Parathyroid adenoma (tissue), 2 donors: ENCODE results near the gene PRDM1.

ENCODE experiments used
- H2AFZ ChIP-seq: fragments of 300-600 bp; sonication (generic); one replicate; pipeline ENCODE4 v1.7.0; 2017; ENCODE audit warnings: antibody characterized with exemption, mild to moderate bottlenecking
- H3K27ac ChIP-seq: fragments of 300-600 bp; sonication (generic); one replicate; pipeline ENCODE4 v1.7.0; 2017
- H3K27me3 ChIP-seq: fragments of 300-600 bp; sonication (generic); one replicate; pipeline ENCODE4 v1.7.0; 2017; ENCODE audit warnings: low read length; ENCODE audit not compliant: control insufficient read depth, insufficient read depth
- H3K36me3 ChIP-seq: fragments of 300-600 bp; sonication (generic); one replicate; pipeline ENCODE4 v1.7.0; 2017; ENCODE audit warnings: low read length; ENCODE audit not compliant: control insufficient read depth, insufficient read depth
- H3K4me1 ChIP-seq: fragments of 300-600 bp; sonication (generic); one replicate; pipeline ENCODE4 v1.7.0; 2017; ENCODE audit warnings: control low read depth
- H3K4me2 ChIP-seq: fragments of 300-600 bp; sonication (generic); one replicate; pipeline ENCODE4 v1.7.0; 2017; ENCODE audit warnings: low read length
- H3K4me3 ChIP-seq: fragments of 300-600 bp; sonication (generic); one replicate; pipeline ENCODE4 v1.7.0; 2017; ENCODE audit warnings: low read depth, low read length
- H3K79me2 ChIP-seq: fragments of 300-600 bp; sonication (generic); one replicate; pipeline ENCODE4 v1.7.0; 2017; ENCODE audit warnings: control low read depth
- H3K9ac ChIP-seq: fragments of 300-600 bp; sonication (generic); one replicate; pipeline ENCODE4 v1.7.0; 2017; ENCODE audit warnings: mild to moderate bottlenecking
- H3K9me3 ChIP-seq: fragments of 300-600 bp; sonication (generic); one replicate; pipeline ENCODE4 v1.7.0; 2017; ENCODE audit warnings: low read length; ENCODE audit not compliant: control insufficient read depth
- TF ChIP-seq, protein P1 (sequence below): fragments of 300-600 bp; sonication (generic); IDR thresholded peaks from one replicate; pipeline ENCODE4 v1.7.0; 2017; ENCODE audit warnings: antibody characterized with exemption, mild to moderate bottlenecking
- donor health status: primary hyperparathyroidism.

PRDM1 gene

DNA sequence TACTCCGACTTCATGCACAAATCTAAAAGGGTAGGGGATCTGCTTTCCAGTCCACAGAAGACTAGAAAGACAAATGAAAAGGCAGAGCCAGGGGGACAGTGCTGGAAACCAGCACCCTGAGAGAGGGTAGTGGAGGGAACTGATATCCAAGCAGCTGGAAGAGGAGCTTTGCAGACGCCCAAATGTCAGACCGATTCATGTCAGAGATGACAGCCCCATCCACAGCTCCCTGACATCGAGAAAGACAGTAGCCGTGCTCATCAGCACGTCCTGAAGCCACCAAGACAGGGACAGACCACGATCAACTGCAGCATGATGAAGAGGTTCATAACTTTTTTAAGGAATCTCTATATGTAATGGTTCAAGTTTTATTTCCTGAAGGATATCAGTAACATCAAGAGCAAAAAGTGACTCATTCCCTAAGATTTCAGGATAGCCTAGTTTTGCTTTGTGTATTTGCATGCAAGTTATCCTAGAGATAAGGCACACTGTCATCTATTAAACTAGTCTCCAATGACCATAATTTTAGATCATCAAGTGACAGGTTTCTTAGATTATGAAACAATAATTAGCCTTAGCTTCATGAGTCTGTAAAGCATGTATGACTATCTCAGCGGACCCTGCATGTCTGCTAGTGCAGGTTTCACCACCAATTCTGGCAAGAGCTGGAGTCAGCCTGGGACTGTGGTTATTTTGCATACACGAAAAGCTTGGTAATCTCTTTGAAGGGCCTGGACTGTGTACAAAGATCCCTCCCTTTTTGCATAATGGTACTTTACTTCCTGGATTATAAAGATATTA lies 43.0 kb downstream of the PRDM1 start:
- H3K4me2 ChIP-seq: no peak overlapping the region
- TF ChIP-seq, protein P1, sequence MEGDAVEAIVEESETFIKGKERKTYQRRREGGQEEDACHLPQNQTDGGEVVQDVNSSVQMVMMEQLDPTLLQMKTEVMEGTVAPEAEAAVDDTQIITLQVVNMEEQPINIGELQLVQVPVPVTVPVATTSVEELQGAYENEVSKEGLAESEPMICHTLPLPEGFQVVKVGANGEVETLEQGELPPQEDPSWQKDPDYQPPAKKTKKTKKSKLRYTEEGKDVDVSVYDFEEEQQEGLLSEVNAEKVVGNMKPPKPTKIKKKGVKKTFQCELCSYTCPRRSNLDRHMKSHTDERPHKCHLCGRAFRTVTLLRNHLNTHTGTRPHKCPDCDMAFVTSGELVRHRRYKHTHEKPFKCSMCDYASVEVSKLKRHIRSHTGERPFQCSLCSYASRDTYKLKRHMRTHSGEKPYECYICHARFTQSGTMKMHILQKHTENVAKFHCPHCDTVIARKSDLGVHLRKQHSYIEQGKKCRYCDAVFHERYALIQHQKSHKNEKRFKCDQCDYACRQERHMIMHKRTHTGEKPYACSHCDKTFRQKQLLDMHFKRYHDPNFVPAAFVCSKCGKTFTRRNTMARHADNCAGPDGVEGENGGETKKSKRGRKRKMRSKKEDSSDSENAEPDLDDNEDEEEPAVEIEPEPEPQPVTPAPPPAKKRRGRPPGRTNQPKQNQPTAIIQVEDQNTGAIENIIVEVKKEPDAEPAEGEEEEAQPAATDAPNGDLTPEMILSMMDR: no peak

DNA sequence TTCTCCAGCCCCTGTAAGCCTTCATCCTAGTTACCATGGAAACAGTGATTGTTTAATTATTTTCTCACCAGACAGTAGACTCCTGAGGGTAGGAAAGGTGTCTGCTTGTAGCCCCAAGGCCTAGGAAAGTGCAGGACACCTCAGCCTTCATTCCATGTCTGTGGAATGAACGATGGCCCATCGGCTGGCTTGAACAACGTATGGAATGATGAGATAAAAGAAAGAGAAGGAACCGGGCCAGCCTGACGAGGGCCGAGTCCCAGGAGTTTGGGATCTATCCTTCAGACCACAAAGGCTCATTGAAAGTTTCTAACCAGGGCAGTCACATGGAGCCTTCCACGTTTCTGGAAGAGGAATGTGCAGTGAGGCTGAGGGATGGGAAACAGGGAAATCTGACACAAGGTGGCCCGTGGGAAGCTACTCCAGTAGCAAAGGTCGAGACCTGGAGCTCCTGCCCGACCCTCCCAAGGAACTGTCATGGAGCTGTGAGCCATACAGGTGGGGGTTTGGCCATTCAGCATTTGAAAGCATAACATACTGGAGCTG lies 46.1 kb downstream of the PRDM1 start:
- Histone ChIP-seq H3K36me3 (no peaks in the 10 kb centered on the region), H3K9ac (no peak overlapping the region), H2AFZ (no peak overlapping the region), H3K79me2 (no peaks in the 10 kb centered on the region), H3K27me3 (no peaks in the 10 kb centered on the region), H3K4me1 (no peaks in the 10 kb centered on the region), H3K27ac (no peak overlapping the region), H3K4me2 (no peak overlapping the region), H3K4me3 (no peak overlapping the region), H3K9me3 (no peaks in the 10 kb centered on the region)
- TF ChIP-seq, protein P1: no peak

More for the DNA sequence above, 43.0 kb downstream of the PRDM1 start:
- H3K9me3 ChIP-seq: no peaks in the 10 kb centered on the region
- H3K4me3 ChIP-seq: no peak overlapping the region
- no peaks in the 10 kb centered on the region for H3K27me3 ChIP-seq
- no peak overlapping the region for H3K9ac ChIP-seq
- H3K4me1 ChIP-seq: no peaks in the 10 kb centered on the region
- no peaks in the 10 kb centered on the region for H3K79me2 ChIP-seq
- H3K27ac ChIP-seq: no peak overlapping the region
- no peak overlapping the region for H2AFZ ChIP-seq
- no peaks in the 10 kb centered on the region for H3K36me3 ChIP-seq

DNA sequence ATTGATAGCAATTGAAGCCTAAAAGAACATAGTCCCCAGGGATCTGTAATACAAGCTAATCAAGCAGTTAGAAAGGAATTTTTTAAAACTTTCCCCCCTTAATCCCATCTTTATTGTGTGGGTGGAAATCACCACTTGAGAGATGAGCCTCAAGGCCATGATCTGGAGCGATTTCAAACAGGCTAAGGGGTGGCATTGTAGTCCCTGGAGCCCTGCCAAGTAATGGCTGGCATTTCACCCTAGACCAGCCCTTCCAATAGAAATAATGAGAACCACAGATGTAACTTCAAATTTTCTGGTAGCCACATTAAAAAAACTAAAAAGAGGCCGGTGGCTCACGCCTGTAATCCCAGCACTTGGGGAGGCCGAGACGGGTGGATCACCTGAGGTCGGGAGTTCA lies 46.9 kb downstream of the PRDM1 start:
- no peak overlapping the region for H3K27ac ChIP-seq
- no peak overlapping the region for H3K9ac ChIP-seq
- no peak overlapping the region for H3K4me3 ChIP-seq
- H2AFZ ChIP-seq: no peak overlapping the region
- H3K9me3 ChIP-seq: no peaks in the 10 kb centered on the region
- H3K79me2 ChIP-seq: no peaks in the 10 kb centered on the region
- no peaks in the 10 kb centered on the region for H3K27me3 ChIP-seq
- H3K4me1 ChIP-seq: no peaks in the 10 kb centered on the region
- H3K4me2 ChIP-seq: no peak overlapping the region
- no peaks in the 10 kb centered on the region for H3K36me3 ChIP-seq
- TF ChIP-seq, protein P1: no peak

DNA sequence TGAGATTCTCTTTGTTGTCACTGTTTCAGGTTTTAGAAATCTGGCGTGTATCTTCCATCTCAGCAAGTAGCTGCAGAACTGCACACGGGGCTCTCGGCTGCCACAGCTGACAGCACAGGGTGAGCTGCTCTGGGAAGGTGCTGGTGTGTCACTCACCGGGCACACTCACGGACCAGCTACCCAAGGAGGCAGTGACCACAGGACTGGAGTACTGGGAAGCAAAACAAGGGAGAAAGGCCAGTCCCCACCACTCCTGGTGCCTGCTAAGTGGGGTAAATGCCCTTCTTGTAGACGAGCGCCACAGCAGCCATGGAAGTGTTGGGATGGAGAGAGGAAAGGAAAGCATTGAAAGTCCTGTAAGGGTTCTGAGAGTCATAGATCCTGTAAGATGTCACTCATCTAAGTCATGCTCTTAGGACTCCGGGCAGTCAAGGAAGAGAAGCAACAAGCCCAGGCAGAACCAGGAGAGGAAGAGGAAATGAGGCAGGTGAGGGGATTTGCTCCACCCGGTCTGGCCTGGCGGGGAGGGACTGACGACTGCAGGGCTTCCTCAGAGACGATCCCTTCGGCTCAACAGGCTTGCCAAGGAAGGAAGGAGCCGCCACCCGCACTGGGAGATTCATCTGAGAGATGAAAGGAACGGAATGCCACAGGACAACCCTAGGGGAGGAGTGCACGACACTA lies 48.1 kb downstream of the PRDM1 start:
- no peaks in the 10 kb centered on the region for H3K79me2 ChIP-seq
- H3K4me3 ChIP-seq: no peak overlapping the region
- no peak overlapping the region for H3K4me2 ChIP-seq
- H3K36me3 ChIP-seq: no peaks in the 10 kb centered on the region
- H3K9ac ChIP-seq: no peak overlapping the region
- TF ChIP-seq, protein P1: no peak
- H2AFZ ChIP-seq: no peak overlapping the region
- no peak overlapping the region for H3K27ac ChIP-seq
- H3K9me3 ChIP-seq: no peaks in the 10 kb centered on the region
- no peaks in the 10 kb centered on the region for H3K27me3 ChIP-seq
- H3K4me1 ChIP-seq: no peaks in the 10 kb centered on the region
